ENCODE data around the gene BGLAP. TPM values are rescaled to one million over a fixed set of nuclear protein-coding genes. Genes with fewer than 3 reads are reported as not detected.

Gene BGLAP
- total and polyA plus RNA-seq, 2 of the 13 experiments (the other 11 are each of a cell fraction or from before 2014, with no cell fraction given): 0.62 to 1.6 TPM

DNA sequence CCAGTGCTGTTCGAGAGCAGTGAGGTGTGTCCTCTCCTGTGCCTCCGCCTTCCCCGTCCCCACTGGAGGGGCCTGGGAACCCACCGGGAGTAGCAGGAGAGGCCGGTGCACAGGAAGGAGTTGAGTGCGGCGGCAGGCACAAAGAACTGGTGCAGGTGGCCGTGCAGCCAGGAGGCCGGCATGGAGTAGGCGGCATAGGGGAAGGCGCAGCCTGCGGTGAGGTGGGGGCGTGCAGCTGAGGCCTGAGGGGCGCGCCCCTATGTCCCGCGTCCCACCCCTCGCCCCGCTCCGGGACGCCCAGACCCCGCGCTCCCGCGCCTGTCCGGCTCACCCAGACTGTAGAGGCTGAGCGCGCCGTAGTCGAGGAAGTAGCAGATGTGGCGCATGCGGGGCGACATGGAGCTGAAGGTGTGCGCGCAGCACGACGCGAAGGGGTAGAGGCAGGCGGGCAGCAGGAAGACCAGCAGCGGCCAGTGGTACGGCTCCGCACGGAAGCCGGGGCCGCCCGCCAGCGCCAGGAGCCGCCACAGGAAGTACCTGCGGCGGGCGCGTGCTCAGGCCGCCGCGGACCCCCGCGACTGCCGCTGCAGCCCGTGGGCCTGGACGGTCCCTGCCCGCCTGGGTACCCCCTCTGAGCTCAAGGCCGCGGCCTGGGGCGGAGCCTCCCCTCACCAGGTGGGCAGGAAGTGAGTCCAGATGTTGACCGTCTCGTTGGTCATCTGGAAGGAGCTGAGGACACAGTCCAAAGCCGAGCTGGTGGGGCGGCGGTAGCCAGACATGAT, 3.7 kb downstream of the BGLAP start (continued):
- TF ChIP-seq ZNF615 (CRISPR knock-in tag; IDR thresholded peaks at IDR 0.05; ENCODE audit: borderline replicate concordance) (no peak), GMEB1 (CRISPR knock-in tag; IDR thresholded peaks at IDR 0.05; ENCODE audit: borderline replicate concordance) (0 out of 2 replicates have a peak, but pooled peaks have one; percentile 11), CCDC6 (CRISPR knock-in tag; IDR thresholded peaks at IDR 0.05) (no peak), SMC3 (IDR thresholded peaks at IDR 0.05; ENCODE audit: low read length) (no peak), ZNF33B (CRISPR knock-in tag; IDR thresholded peaks at IDR 0.05) (peak; percentile 55; the same call in 1 of the 2 replicates), ZNF687 (CRISPR knock-in tag; IDR thresholded peaks at IDR 0.05) (peak; percentile 99), ZNF883 (CRISPR knock-in tag; IDR thresholded peaks at IDR 0.05; ENCODE audit: not compliant biosample characterization) (peak; percentile 80), SAP130 (CRISPR knock-in tag; IDR thresholded peaks at IDR 0.05; ENCODE audit: low read depth) (no peak), ZNF567 (CRISPR knock-in tag; IDR thresholded peaks at IDR 0.05; ENCODE audit: borderline replicate concordance) (no peak), XBP1 (CRISPR knock-in tag; IDR thresholded peaks at IDR 0.05) (no peak), ZMYM4 (CRISPR knock-in tag; IDR thresholded peaks at IDR 0.05) (no peak), HOXA3 (CRISPR knock-in tag; IDR thresholded peaks at IDR 0.05) (peak; percentile 70), ZNF354B (CRISPR knock-in tag; IDR thresholded peaks at IDR 0.05) (no peak), ZNF605 (CRISPR knock-in tag; IDR thresholded peaks at IDR 0.05) (0 out of 2 replicates have a peak, but pooled peaks have one; percentile 63), AKAP8 (CRISPR knock-in tag; IDR thresholded peaks at IDR 0.05) (peak; percentile 93), THAP11 (CRISPR knock-in tag; IDR thresholded peaks at IDR 0.05) (no peak), TEAD3 (CRISPR knock-in tag; optimal IDR thresholded peaks at IDR 0.05; ENCODE audit: borderline replicate concordance) (no peak)
- TF ChIP-seq, protein P1, sequence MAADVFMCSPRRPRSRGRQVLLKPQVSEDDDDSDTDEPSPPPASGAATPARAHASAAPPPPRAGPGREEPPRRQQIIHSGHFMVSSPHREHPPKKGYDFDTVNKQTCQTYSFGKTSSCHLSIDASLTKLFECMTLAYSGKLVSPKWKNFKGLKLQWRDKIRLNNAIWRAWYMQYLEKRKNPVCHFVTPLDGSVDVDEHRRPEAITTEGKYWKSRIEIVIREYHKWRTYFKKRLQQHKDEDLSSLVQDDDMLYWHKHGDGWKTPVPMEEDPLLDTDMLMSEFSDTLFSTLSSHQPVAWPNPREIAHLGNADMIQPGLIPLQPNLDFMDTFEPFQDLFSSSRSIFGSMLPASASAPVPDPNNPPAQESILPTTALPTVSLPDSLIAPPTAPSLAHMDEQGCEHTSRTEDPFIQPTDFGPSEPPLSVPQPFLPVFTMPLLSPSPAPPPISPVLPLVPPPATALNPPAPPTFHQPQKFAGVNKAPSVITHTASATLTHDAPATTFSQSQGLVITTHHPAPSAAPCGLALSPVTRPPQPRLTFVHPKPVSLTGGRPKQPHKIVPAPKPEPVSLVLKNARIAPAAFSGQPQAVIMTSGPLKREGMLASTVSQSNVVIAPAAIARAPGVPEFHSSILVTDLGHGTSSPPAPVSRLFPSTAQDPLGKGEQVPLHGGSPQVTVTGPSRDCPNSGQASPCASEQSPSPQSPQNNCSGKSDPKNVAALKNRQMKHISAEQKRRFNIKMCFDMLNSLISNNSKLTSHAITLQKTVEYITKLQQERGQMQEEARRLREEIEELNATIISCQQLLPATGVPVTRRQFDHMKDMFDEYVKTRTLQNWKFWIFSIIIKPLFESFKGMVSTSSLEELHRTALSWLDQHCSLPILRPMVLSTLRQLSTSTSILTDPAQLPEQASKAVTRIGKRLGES (CRISPR knock-in tag; IDR thresholded peaks at IDR 0.05; ENCODE audit: borderline replicate concordance): no peak
- TF ChIP-seq, protein P2, sequence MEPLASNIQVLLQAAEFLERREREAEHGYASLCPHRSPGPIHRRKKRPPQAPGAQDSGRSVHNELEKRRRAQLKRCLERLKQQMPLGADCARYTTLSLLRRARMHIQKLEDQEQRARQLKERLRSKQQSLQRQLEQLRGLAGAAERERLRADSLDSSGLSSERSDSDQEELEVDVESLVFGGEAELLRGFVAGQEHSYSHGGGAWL (CRISPR knock-in tag; IDR thresholded peaks at IDR 0.05): 0 out of 2 replicates have a peak, but pooled peaks have one; percentile 45

Data from HepG2 (cell line).